ENCODE measurements around the gene MVB12B.
A peak's percentile ranks its signal among the peaks of the same experiment; 100 is the strongest.
"Not testable (repeated sequence)": the region's sequence is repeated elsewhere in the genome, so short reads cannot be mapped to it uniquely, and the experiment has no call there.

Gene MVB12B

GRCh38 chr9:126326228-126327005, at the start of gene MVB12B:
TSS of gene MVB12B (plus strand) at chr9:126326829. CDS start at chr9:126326930, 101 bp downstream.
- peak; percentile 6 for DNase-seq (ENCODE audit: low read depth, low spot score)

GRCh38 chr9:126283799-126284465, 42.7 kb upstream of the MVB12B start:
- no peak for DNase-seq (ENCODE audit: low read depth, low spot score)

GRCh38 chr9:126285652-126286051, 41.0 kb upstream of the MVB12B start:
- not testable (repeated sequence) for DNase-seq (ENCODE audit: low read depth, low spot score)

- no peak for DNase-seq (ENCODE audit: low read depth, low spot score)
Observed at GRCh38 chr9:126287166-126287866, 39.3 kb upstream of the MVB12B start.

- no peak for DNase-seq (ENCODE audit: low read depth, low spot score)
Observed at GRCh38 chr9:126290871-126291270, 35.8 kb upstream of the MVB12B start.

GRCh38 chr9:126291925-126292324, 34.7 kb upstream of the MVB12B start:
- DNase-seq (ENCODE audit: low read depth, low spot score): no peak

- no peak for DNase-seq (ENCODE audit: low read depth, low spot score)
Observed at GRCh38 chr9:126292736-126293521, 33.7 kb upstream of the MVB12B start.

GRCh38 chr9:126293522-126293889, 33.1 kb upstream of the MVB12B start:
- DNase-seq (ENCODE audit: low read depth, low spot score): no peak

GRCh38 chr9:126294331-126295081, 32.1 kb upstream of the MVB12B start:
- no peak for DNase-seq (ENCODE audit: low read depth, low spot score)

- DNase-seq (ENCODE audit: low read depth, low spot score): no peak
Observed at GRCh38 chr9:126295082-126295477, 31.5 kb upstream of the MVB12B start.

- DNase-seq (ENCODE audit: low read depth, low spot score): no peak
Observed at GRCh38 chr9:126295516-126295915, 31.1 kb upstream of the MVB12B start.

GRCh38 chr9:126295936-126296600, 30.6 kb upstream of the MVB12B start:
- no peak for DNase-seq (ENCODE audit: low read depth, low spot score)

- no peak for DNase-seq (ENCODE audit: low read depth, low spot score)
Observed at GRCh38 chr9:126296687-126297086, 29.9 kb upstream of the MVB12B start.

- DNase-seq (ENCODE audit: low read depth, low spot score): no peak
Observed at GRCh38 chr9:126297661-126298060, 29.0 kb upstream of the MVB12B start.

- no peak for DNase-seq (ENCODE audit: low read depth, low spot score)
Observed at GRCh38 chr9:126298063-126298801, 28.4 kb upstream of the MVB12B start.

GRCh38 chr9:126299706-126300276, 26.8 kb upstream of the MVB12B start:
- DNase-seq (ENCODE audit: low read depth, low spot score): no peak

- DNase-seq (ENCODE audit: low read depth, low spot score): no peak
Observed at GRCh38 chr9:126301196-126301595, 25.4 kb upstream of the MVB12B start.

GRCh38 chr9:126301985-126302603, 24.5 kb upstream of the MVB12B start:
- no peak for DNase-seq (ENCODE audit: low read depth, low spot score)

GRCh38 chr9:126302730-126303129, 23.9 kb upstream of the MVB12B start:
- no peak for DNase-seq (ENCODE audit: low read depth, low spot score)

Data from activated CD4-positive, CD25-positive, alpha-beta regulatory T cell treated with anti-CD3 and anti-CD28 coated beads, Interleukin-2, amount 50 U/mL, for 16 hours (primary cell).